GM12864 (cell line): ENCODE data around the gene PLCB3.

Experiments used
- DNase-seq: peaks from one replicate; pipeline ENCODE4 v3.0.0-alpha.2; 2011; ENCODE audit warnings: low read depth
- H3K4me3 ChIP-seq: 2 replicates; pipeline ENCODE4 v1.5.1; 2011; ENCODE audit warnings: mild to moderate bottlenecking, low read depth, low read length, control low read depth
- TF ChIP-seq, protein P1 (sequence below): IDR thresholded peaks from 2 replicates; pipeline ENCODE4 v1.5.1; 2011; ENCODE audit warnings: low read depth, mild to moderate bottlenecking, moderate library complexity, low read length, control low read depth, inconsistent platforms; ENCODE audit errors: missing control alignments

Gene PLCB3

GRCh38 chr11:64292460-64293254 is 41.3 kb downstream of the PLCB3 start:
- no peak overlapping the region; the same call in 1 of the 2 replicates for H3K4me3 ChIP-seq
- TF ChIP-seq, protein P1, sequence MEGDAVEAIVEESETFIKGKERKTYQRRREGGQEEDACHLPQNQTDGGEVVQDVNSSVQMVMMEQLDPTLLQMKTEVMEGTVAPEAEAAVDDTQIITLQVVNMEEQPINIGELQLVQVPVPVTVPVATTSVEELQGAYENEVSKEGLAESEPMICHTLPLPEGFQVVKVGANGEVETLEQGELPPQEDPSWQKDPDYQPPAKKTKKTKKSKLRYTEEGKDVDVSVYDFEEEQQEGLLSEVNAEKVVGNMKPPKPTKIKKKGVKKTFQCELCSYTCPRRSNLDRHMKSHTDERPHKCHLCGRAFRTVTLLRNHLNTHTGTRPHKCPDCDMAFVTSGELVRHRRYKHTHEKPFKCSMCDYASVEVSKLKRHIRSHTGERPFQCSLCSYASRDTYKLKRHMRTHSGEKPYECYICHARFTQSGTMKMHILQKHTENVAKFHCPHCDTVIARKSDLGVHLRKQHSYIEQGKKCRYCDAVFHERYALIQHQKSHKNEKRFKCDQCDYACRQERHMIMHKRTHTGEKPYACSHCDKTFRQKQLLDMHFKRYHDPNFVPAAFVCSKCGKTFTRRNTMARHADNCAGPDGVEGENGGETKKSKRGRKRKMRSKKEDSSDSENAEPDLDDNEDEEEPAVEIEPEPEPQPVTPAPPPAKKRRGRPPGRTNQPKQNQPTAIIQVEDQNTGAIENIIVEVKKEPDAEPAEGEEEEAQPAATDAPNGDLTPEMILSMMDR, result no peak
- no peak for DNase-seq

GRCh38 chr11:64294774-64295173 is 43.4 kb downstream of the PLCB3 start:
- no peak overlapping the region for H3K4me3 ChIP-seq
- TF ChIP-seq, protein P1, result no peak
- no peak for DNase-seq

DNA sequence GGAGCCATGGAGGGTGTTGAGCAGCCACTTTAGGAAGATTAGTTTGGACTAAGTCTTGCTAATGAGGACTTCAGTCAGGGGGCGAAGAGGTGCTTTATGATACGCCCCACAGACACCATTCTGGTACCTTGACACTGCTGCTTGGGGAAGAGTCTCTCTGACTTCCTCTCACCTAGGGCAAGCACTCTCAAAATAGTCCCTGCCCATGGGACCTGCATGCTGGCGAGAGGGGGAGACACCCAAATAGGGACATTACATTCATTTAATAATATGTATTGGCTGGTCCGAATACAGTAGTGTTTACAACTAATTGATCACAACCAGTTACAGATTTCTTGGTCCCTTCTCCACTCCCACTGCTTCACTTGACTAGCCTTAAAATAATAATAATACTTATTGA is 44.4 kb downstream of the PLCB3 start:
- no peak overlapping the region for H3K4me3 ChIP-seq
- no peak for DNase-seq

DNA sequence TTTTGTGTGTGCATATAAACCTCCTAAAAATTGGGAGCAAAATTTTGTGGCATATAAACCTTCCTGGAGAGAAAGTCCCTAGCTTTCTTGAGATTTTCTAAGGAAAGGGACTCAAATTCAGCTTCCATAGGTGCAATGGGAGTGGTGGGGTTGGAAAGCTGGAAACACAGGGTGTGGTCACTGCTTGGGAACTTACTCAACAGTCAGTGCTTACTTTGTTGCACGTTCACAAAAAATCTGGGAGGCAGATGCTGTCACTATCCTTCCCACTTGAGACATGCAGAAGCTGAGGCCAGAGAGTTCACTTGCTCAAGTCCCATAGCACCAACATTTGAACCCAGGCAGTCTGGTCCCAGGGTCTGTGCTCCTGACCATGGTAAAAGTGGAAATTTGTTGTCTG is 44.9 kb downstream of the PLCB3 start:
- no peak overlapping the region for H3K4me3 ChIP-seq
- no peak for DNase-seq
- TF ChIP-seq, protein P1, result no peak

More for the DNA sequence above, 44.4 kb downstream of the PLCB3 start:
- TF ChIP-seq, protein P1, result no peak

- no peak overlapping the region for H3K4me3 ChIP-seq
- DNase-seq, result no peak
- TF ChIP-seq, protein P1, result no peak
These were observed 45.7 kb downstream of the PLCB3 start for GRCh38 chr11:64296830-64297698.

DNA sequence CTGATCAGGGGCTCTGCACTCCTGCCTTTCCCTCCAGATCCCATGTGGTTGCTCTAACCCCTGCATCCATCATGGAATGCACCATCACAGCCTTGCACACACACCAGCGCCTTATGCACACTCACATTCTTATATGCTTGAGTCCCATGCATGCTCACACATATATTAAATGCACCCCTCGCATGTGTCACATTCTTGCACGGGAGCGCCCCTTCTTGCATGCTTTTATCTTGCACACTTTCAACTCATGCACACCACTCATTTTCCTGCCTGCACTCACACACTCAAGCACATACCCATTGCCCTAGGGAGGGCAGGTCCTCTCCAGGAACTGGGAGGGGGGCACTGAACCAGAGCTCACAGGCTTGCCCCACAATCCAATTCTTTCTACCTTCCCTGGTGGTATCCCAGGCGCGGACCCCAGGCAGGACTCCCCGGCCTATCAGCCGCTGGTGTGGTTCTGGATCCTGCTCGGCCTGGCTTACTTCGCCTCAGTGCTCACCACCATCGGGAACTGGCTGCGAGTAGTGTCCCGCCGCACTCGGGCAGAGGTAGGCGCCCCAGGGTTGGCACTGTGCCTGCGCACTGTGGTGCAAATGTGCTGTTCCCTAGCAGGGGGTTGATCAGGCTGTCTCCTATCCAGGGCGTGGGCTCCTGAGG is 46.5 kb downstream of the PLCB3 start:
- TF ChIP-seq, protein P1, result no peak
- H3K4me3 ChIP-seq, result no peak overlapping the region
- DNase-seq, result no peak
